Fibroblast of lung (primary cell): Measurements from ENCODE around the gene CDKAL1. TPM values are rescaled to one million over a fixed set of nuclear protein-coding genes. Genes with fewer than 3 reads are reported as not detected.

ENCODE experiments used
- DNase-seq, 2 donors: peaks; one replicate each; pipeline versions ENCODE4 v3.0.0 to v3.0.0-alpha.2; 2010; ENCODE audit warnings: low read depth in 2 of 2
- H2AFZ ChIP-seq: 2 replicates; pipeline ENCODE4 v1.5.1; 2012; ENCODE audit warnings: low read length, control low read depth, inconsistent platforms
- H3K27ac ChIP-seq: 2 replicates; pipeline ENCODE4 v1.5.1; 2011; ENCODE audit warnings: low read length, control low read depth; ENCODE audit not compliant: insufficient read depth
- H3K27me3 ChIP-seq: 2 replicates; pipeline ENCODE4 v1.5.1; 2011; ENCODE audit warnings: mild to moderate bottlenecking, low read length; ENCODE audit not compliant: control insufficient read depth, insufficient read depth
- H3K36me3 ChIP-seq: 2 replicates; pipeline ENCODE4 v1.5.1; 2011; ENCODE audit warnings: low read length; ENCODE audit not compliant: control insufficient read depth, insufficient read depth
- H3K4me1 ChIP-seq: 2 replicates; pipeline ENCODE4 v1.5.1; 2011; ENCODE audit warnings: low read length; ENCODE audit not compliant: control insufficient read depth, insufficient read depth; ENCODE audit errors: extremely low read depth
- H3K4me2 ChIP-seq: 2 replicates; pipeline ENCODE4 v1.5.1; 2011; ENCODE audit warnings: low read length, control low read depth; ENCODE audit not compliant: insufficient read depth; ENCODE audit errors: extremely low read depth
- H3K4me3 ChIP-seq, 4 experiments: fragments of 200-600 bp in 1 of 4; sonication (generic) in 1 of 4; replicated peaks in 1 of 4; 2 replicates each; pipeline ENCODE4 v1.5.1; 2011 to 2016; ENCODE audit warnings: low read length in 4 of 4, low read depth in 3 of 4, mild to moderate bottlenecking in 3 of 4, control low read depth in 2 of 4, inconsistent platforms in 1 of 4, mixed read lengths in 1 of 4; ENCODE audit not compliant: insufficient read depth in 1 of 4; ENCODE audit errors: control extremely low read depth in 1 of 4
- H3K79me2 ChIP-seq: 2 replicates; pipeline ENCODE4 v1.5.1; 2012; ENCODE audit warnings: mild to moderate bottlenecking, low read length, inconsistent platforms; ENCODE audit not compliant: control insufficient read depth, insufficient read depth
- H3K9ac ChIP-seq: 2 replicates; pipeline ENCODE4 v1.5.1; 2011; ENCODE audit warnings: mild to moderate bottlenecking, low read length, control low read depth; ENCODE audit not compliant: insufficient read depth
- H3K9me3 ChIP-seq: 2 replicates; pipeline ENCODE4 v1.5.1; 2012; ENCODE audit warnings: low read depth, low read length; ENCODE audit not compliant: control insufficient read depth, insufficient read depth
- H4K20me1 ChIP-seq: 2 replicates; pipeline ENCODE4 v1.5.1; 2011; ENCODE audit warnings: low read length; ENCODE audit not compliant: control insufficient read depth, insufficient read depth; ENCODE audit errors: extremely low read depth
- EZH2 ChIP-seq: IDR thresholded peaks from 2 replicates; pipeline ENCODE4 v1.5.1; 2012; ENCODE audit warnings: low read length, control low read depth, mild to moderate bottlenecking; ENCODE audit errors: missing control alignments
- polyA plus RNA-seq, 2 donors: library from polyadenylated mRNA; depleted of rRNA in 1 of 2; stranded (reverse) in 1 of 2; unstranded in 1 of 2; fragments of >200 nt; gene quantifications; 2 replicates each; pipeline ENCODE4 v1.2.1, GENCODE V29; 2011 to 2012; ENCODE audit warnings: missing spikeins in 1 of 2
- total RNA-seq: library from RNA; depleted of rRNA; stranded (reverse); fragments of >200 nt; gene quantifications from 2 replicates; pipeline ENCODE4 v1.2.1, GENCODE V29; 2014
- TF ChIP-seq, protein P1 (sequence below), 2 donors: IDR thresholded peaks in 1 of 2; conservative IDR thresholded peaks in 1 of 2; 1 replicate in 1 of 2; 2 replicates in 1 of 2; pipeline ENCODE4 v1.5.1; 2011 to 2012; ENCODE audit warnings: low read length in 2 of 2, control low read depth in 1 of 2, inconsistent platforms in 1 of 2, low read depth in 1 of 2, mild to moderate bottlenecking in 1 of 2

The CDKAL1 gene
- total and polyA plus RNA-seq, 2 donors (not counting 1 experiment from before 2014, with no cell fraction given) = 7.4 to 15.0 TPM

DNA sequence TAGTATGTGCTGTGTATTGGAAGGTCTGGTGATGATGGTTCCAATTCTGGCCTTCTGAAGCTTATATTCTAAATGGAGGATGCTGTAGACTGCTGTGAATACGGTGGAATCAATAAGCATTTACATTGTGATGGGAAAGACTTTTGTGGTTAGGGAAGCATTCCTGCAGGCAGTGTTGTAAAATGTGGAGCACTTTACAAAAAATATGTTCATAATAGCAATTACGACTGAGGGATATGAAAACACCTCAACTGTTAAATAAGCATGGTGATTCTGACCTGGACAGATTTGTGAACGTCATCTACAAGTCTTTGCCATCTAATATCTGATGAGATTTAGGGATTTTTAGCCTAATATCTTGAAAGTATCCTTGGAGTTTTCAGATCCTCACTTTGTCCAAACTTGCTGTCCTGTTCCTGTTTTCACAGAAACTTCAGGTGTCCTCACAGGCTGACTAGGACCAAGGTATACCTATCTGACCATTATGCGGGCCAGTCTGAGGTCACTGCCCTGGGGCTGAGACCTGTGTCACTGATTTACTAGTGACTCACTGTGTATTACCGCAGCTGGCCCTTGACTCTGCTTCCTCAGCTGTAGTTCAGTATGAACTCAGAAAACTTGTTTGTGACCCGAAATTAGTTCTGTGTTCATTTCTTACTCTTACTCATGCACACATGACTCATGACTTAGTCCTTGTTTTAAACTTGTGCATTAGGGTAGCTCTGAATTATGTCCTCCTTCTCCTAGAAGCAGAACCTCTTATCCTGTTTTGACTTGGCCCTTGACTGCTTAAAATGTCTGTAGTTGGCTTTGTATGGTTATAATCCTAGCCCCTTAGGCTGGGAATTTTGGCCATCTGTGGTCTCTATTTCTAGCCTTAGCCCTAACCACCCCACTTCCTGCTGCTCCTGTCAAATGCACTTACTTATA lies 343.0 kb downstream of the CDKAL1 start:
- Histone ChIP-seq H3K9me3 (no peaks in the 10 kb centered on the region), H3K4me3 (no peak overlapping the region), H4K20me1 (no peaks in the 10 kb centered on the region), H3K36me3 (no peaks in the 10 kb centered on the region), H3K4me2 (peak overlapping the region; percentile 26), H3K27ac (peak overlapping the region; percentile 69), H3K79me2 (no peaks in the 10 kb centered on the region), H3K27me3 (no peaks in the 10 kb centered on the region), H3K4me1 (peaks cover 9% of the 10 kb centered on the region), H3K9ac (no peak overlapping the region), H2AFZ (no peak overlapping the region)
- peak; percentile 95 to 97 for DNase-seq
- no peak for TF ChIP-seq EZH2
- TF ChIP-seq, protein P1, sequence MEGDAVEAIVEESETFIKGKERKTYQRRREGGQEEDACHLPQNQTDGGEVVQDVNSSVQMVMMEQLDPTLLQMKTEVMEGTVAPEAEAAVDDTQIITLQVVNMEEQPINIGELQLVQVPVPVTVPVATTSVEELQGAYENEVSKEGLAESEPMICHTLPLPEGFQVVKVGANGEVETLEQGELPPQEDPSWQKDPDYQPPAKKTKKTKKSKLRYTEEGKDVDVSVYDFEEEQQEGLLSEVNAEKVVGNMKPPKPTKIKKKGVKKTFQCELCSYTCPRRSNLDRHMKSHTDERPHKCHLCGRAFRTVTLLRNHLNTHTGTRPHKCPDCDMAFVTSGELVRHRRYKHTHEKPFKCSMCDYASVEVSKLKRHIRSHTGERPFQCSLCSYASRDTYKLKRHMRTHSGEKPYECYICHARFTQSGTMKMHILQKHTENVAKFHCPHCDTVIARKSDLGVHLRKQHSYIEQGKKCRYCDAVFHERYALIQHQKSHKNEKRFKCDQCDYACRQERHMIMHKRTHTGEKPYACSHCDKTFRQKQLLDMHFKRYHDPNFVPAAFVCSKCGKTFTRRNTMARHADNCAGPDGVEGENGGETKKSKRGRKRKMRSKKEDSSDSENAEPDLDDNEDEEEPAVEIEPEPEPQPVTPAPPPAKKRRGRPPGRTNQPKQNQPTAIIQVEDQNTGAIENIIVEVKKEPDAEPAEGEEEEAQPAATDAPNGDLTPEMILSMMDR (conservative IDR thresholded peaks at IDR 0.05 in 1 of 2, IDR thresholded peaks at IDR 0.05 in 1 of 2; ENCODE audit: low read depth in 1 of 2, low read length in 2 of 2) = no peak

DNA sequence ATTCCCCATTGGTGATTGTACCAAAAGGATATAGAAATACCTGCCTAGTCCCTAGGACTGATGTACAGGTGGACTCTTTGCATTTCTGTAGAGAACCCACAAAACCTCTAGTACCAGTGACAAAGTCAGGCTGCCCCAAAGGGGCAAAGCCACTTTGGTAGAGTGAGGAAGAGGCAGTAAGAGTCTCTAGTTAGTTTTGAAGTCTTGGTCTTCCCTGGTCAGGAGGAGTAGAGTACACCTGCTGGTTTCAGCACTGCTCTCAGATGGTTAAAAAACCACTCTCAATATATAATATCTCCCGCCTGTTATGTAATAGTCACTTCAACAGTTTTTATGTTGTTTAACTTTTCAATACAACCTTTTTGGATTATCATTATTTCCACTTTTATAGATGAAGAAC lies 344.9 kb downstream of the CDKAL1 start:
- H3K79me2 ChIP-seq = no peaks in the 10 kb centered on the region
- H3K27me3 ChIP-seq = no peaks in the 10 kb centered on the region
- no peak overlapping the region for H3K4me3 ChIP-seq
- no peak overlapping the region for H2AFZ ChIP-seq
- H3K9me3 ChIP-seq = no peaks in the 10 kb centered on the region
- no peaks in the 10 kb centered on the region for H4K20me1 ChIP-seq
- no peak overlapping the region for H3K4me2 ChIP-seq
- DNase-seq = no peak
- H3K4me1 ChIP-seq = peaks cover 9% of the 10 kb centered on the region
- no peak for TF ChIP-seq EZH2
- TF ChIP-seq, protein P1 (conservative IDR thresholded peaks at IDR 0.05 in 1 of 2, IDR thresholded peaks at IDR 0.05 in 1 of 2; ENCODE audit: low read depth in 1 of 2, low read length in 2 of 2) = no peak
- H3K27ac ChIP-seq = no peak overlapping the region
- no peak overlapping the region for H3K9ac ChIP-seq
- no peaks in the 10 kb centered on the region for H3K36me3 ChIP-seq

DNA sequence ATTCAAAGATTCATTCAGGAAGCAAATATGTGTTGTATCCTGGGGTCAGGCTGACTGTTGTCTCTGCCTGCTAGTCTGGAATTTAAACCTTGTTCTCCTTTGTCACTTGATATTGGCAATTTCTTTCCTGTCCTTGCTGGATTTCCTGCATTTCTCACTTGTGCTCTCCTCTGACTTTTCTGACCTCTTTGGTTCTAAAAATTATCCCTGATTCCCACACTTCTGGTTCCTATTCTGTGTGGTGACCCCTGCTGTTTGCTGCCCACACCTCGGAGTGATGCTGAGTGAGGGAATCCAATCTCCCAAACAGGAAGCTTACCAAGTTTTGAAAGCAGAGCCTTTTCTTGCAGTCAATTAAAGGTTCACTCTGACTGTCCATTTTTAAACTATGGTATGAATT lies 345.3 kb downstream of the CDKAL1 start:
- Histone ChIP-seq H3K4me3 (no peak overlapping the region), H3K4me1 (peaks cover 9% of the 10 kb centered on the region), H4K20me1 (no peaks in the 10 kb centered on the region), H3K79me2 (no peaks in the 10 kb centered on the region), H3K27ac (no peak overlapping the region), H2AFZ (no peak overlapping the region), H3K9ac (no peak overlapping the region), H3K27me3 (no peaks in the 10 kb centered on the region), H3K4me2 (no peak overlapping the region), H3K36me3 (no peaks in the 10 kb centered on the region), H3K9me3 (no peaks in the 10 kb centered on the region)
- DNase-seq = no peak
- no peak for TF ChIP-seq EZH2
- TF ChIP-seq, protein P1 (conservative IDR thresholded peaks at IDR 0.05 in 1 of 2, IDR thresholded peaks at IDR 0.05 in 1 of 2; ENCODE audit: low read depth in 1 of 2, low read length in 2 of 2) = no peak
